HG02884 (cell line): Measurements from ENCODE around the gene CCDC92B.
"Not testable (repeated sequence)": the region's sequence is repeated elsewhere in the genome, so short reads cannot be mapped to it uniquely, and the experiment has no call there.

ENCODE experiments used
- ATAC-seq: cut with Tn5 transposase; IDR thresholded peaks from one replicate; pipeline ENCODE4 v1.9.1; 2021; ENCODE audit warnings: mild to moderate bottlenecking, moderate library complexity; ENCODE audit not compliant: unreplicated experiment

Gene CCDC92B

GRCh38 chr17:2749058-2749783 lies at the start of gene CCDC92B:
Gene CCDC92B, minus strand, starts transcription at chr17:2749652. Its CDS starts 14,507 bp downstream, at chr17:2735145.
- no peak for ATAC-seq

- no peak for ATAC-seq
These were observed 49.2 kb upstream of the CCDC92B start for GRCh38 chr17:2798678-2799077.

DNA sequence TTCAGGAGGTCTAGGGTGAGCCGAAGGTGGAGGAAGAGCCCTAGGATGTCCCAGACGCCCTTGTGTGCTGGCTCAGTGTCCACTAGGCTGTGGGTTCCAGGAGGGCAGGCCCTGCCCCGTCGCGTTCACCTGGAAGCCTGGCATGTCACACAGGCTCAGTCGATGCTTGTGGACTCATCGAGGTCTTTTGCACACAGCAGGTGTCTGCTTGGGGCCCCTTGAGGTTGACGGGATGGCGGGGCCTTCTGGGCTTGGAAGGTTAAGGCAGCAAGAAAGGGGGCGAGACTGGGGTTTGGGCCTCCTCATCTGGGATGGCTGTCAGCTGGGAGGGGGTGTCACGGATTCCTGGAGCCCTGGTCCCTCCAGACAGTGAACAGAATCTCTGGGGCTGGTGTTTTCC lies 48.7 kb upstream of the CCDC92B start:
- ATAC-seq: no peak

GRCh38 chr17:2797637-2798036 lies 48.2 kb upstream of the CCDC92B start:
- ATAC-seq: no peak

DNA sequence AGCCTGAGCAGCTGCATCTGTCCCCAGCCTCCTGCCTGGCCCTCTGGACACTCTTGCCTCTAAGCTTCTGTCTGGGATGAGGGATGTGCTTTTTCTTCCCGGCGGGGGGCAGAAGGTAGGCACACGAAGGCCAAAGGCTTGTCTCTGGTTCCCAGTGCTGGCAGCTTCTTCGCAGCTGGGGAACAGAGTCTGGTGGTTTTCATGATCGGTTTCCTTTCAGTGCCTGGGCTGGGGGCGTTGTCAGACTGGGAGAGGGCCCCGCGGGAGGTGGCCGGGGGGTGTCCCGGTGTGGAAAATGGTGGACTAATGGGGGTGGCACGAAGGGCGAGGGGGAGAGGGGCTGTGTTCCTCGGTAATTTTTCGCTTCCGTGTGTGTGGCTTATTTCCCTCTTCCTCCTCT lies 47.8 kb upstream of the CCDC92B start:
- ATAC-seq: no peak

DNA sequence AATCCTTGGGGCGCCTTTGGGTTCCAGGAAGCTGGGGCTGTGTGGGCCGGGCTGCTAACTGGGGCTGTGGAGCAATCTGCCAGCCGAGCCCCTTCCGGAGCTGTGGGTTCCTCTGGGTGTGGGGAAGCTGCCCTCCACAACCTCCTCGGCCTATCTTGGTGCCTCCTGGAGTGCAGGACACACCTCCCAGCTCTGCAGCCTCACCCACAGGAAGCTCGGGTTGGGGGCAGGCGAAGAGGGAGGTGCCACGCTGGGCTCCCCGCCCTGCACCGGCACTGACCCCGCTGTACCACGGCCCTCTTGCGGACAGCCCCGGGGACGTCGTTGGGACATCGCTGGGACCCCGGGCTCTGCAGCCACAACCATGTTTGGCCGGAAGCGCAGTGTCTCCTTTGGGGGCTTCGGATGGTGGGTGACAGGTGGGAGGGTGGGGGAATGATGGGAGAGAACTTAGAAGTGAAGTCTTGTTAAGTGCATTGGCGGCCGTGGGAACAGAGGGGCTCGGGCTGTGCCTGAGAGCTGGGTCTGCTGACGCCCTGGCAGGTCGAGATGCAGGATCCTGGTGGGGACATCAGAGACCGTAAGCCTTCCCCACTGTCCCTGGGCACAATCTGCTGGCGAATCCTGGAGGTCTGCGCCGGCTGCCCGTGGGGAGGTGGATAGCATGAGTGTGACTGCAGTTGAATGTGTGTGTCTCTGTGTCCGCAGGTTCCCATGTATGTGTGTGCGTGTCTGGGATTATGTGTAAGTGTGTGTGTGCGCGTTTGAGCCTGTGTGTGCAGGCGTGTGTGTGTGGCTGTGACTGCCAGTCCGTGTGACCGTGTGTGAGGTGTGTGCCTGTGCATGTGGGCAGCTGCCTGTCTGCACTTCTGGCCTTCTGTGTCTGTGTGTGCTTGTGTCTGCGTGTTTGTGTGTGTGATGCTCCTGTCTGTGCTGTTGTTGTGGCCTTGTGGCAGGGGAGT lies 47.0 kb upstream of the CCDC92B start, which contains the start of gene RAP1GAP2:
TSS of gene RAP1GAP2 (plus strand) at position 275 of the 962 bp plus-strand sequence. CDS start at position 365, 90 bp downstream.
- no peak for ATAC-seq

- ATAC-seq: no peak
These were observed 46.1 kb upstream of the CCDC92B start for GRCh38 chr17:2795441-2796163.

DNA sequence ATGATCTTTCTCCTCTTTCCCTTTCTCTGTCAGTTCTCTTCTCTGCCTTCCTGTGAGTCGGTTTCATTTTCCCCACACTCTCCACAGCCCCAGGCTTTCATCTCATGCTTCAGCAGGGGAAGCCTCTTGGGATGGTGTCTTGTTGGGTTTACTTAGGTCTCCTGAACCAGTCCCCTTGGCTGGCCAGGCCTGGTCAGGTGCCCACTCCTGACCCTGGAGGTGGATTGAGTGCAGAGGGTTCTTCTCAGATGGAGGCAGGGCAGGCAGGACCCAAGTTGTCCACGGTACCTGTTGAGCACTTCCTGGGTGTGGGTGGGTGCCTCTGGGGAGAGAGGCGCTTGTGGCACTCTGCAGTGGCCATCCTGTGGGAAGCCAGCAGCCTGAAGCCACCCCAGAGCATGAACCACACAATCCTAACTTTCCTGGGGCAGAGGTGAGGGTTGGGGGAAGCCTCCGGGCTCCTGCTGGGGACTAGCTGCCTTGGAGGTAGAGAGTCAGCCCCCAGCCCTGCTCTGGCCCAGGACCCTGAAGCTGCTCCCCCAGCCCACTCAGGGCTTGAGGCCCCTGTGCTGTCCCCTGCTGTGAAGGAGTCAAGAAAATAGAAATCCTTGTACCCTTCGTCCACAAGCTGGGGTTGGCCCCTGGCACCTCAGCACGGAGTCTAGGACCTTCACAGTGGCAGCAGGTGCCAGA lies 44.8 kb upstream of the CCDC92B start:
- ATAC-seq: no peak

GRCh38 chr17:2792366-2793169 lies 43.1 kb upstream of the CCDC92B start:
- ATAC-seq: no peak

GRCh38 chr17:2789700-2790099 lies 40.2 kb upstream of the CCDC92B start:
- no peak for ATAC-seq

DNA sequence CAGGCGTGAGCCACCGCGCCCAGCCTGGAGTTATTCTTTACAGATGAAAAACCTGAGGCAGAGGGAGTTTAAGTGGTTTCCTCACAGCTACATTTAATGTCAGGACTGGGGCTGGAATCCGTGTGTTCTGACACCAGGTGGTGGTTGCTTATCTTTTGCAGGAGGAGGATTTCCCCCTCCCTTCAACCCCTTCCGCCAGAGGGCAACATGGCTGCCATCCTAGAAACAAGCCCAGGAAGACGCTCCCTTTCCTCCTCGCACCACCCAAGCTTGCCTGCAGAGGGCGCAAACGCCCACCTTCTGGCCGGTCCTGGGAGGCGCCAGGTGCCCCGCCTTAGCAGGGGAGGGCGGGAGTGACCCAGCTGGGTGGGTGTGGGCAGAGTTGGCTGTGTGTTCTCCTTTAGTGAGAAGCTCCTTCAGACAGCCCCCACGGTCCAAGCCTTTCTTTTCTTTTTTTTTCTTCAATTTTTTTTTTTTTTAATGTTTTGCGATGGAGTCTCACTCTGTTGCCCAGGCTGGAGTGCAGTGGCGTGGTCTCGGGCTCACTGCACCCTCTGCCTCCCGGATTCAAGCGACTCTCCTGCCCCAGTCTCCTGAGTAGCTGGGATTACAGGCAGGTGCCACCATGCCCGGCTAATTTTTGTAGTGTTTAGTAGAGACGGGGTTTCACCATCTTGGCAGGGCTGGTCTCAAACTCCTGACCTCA lies 36.9 kb upstream of the CCDC92B start:
- ATAC-seq: peak; percentile 55

DNA sequence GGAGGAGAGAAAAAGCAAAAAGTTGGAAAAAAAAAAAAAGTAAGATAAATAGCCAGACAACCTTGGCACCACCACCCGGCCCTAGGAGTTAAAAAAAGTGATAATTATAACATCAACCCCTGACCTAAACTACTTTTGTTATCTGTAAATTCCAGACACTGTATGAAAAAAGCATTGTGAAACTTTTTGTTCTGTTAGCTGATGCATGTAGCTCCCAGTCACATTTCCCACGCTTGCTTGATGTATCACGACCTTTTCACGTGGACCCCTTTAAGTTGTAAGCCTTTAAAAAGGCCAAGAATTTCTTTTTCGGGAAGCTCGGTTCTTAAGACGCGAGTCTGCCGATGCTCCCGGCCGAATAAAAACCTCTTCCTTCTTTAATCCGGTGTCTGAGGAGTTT lies 35.9 kb upstream of the CCDC92B start:
- not testable (repeated sequence) for ATAC-seq

DNA sequence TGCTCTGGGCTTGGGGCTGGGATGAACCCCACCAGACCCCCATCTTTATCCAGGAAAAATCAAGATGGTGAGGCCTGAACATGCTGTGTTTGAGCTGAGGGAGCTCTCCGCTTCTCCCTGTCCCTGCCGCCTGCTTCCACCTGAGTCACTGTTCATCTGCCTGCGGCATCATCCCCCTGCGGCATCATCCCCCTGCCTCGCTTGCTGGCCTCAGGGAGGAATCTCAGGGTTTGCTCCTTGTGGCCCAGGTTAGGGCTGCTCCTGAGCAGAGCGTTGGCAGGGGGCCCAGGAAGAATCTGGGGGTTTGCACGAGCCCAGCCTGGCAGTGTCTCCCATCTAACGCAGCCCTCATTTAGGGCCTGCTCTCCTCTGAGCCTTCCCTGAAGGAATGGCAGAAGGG lies 35.4 kb upstream of the CCDC92B start:
- no peak for ATAC-seq

GRCh38 chr17:2783310-2784030 lies 34.0 kb upstream of the CCDC92B start:
- ATAC-seq: no peak

DNA sequence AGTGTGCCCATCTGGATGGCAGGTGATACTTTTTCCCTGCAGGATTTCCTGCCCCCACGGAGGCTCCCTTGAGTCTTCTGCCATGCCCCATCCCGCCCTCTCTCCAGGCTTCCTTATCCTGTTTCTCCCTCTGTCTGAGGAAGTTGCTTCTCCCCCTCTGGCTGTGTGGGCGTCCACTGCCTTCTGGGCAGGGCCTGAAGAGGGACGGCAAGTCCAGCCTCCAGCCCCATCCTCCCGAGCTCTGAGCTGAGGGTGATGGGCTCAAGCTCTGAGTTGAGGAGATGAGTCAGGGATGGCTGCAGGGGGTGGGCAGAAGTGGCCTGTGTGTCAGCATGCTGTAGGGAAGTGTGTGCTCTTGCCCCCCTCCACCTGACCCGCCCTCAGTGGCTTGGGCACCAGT lies 32.6 kb upstream of the CCDC92B start:
- ATAC-seq: no peak

DNA sequence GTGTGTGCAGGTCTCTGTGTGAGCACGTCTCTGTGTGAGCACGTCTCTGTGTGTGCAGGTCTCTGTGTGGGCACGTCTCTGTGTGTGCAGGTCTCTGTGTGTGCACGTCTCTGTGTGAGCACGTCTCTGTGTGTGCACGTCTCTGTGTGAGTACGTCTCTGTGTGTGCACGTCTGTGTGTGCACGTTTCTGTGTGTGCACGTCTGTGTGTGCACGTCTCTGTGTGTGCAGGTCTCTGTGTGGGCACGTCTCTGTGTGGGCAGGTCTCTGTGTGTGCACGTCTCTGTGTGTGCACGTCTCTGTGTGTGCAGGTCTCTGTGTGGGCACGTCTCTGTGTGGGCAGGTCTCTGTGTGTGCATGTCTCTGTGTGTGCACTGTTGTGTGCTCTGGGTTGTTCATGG lies 32.1 kb upstream of the CCDC92B start:
- not testable (repeated sequence) for ATAC-seq

- ATAC-seq: no peak
These were observed 31.5 kb upstream of the CCDC92B start for GRCh38 chr17:2780931-2781454.

- no peak for ATAC-seq
These were observed 30.8 kb upstream of the CCDC92B start for GRCh38 chr17:2780256-2780655.
